Glomerular endothelial cell (primary cell): Measurements from ENCODE around the gene TMSB10. TPM values are rescaled to one million over a fixed set of nuclear protein-coding genes. Genes with fewer than 3 reads are reported as not detected.

ENCODE experiments used
- DNase-seq: peaks from one replicate; pipeline ENCODE4 v3.0.0-alpha.2; 2011; ENCODE audit warnings: low read depth, low spot score; ENCODE audit errors: extremely low read depth
- total RNA-seq: library from RNA; depleted of rRNA; stranded (reverse); fragments of >200 nt; gene quantifications from 2 replicates; pipeline ENCODE4 v1.2.3, GENCODE V29; 2015

The TMSB10 gene
- total RNA-seq, 1 donor from 2014 or later = 8,984 TPM

DNA sequence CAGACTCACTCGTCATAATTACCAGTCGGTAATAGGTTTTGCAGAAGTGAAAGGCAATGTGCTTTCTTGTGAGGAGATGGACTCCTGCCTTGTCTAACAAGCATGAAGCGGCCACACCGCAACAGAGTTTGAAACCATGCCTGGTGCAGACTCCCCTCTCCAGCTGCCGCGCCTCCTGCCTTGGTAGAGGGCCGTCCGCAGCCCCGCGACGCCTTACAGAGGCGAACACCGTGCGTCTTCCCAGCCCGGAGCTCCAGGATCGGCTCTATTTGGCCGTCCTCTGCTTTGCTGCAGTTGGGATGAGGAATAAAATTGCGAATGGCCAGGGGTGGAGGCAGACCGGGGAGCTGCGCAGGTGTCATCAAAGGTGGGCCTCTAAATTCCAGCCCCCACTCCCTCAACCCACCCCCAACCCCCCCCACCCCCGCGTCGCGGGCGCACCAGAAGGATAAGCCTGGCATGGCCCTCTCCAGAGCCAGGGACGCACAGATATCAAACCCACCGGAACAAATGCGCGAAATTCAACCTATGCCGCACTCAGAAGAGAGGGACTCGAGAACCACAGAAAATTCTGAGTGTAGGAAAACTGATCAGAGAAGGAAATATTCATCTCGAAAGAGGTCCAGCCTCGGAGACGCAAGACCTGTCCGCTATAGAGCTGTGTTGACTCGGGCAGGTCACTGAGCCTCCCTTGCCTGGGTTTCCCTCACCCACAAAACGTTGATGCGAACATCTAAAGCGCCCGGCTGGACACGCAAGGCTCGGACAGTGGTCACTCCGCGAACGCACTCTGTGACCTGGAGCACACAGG lies 25.7 kb upstream of the TMSB10 start:
- DNase-seq = no peak

DNA sequence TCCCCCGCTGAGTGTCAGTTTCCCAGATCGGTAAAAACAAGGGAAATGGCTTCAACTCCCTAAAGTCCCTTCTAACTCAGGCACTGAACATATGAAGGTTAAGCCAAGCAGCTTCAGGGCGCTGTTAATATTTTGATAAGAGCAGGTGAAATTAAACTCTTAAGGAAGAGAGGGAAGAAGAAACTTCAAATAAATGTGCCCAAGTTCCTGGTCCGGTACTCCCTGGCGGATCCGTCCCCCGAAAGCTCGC lies 25.1 kb upstream of the TMSB10 start:
- no peak for DNase-seq

DNA sequence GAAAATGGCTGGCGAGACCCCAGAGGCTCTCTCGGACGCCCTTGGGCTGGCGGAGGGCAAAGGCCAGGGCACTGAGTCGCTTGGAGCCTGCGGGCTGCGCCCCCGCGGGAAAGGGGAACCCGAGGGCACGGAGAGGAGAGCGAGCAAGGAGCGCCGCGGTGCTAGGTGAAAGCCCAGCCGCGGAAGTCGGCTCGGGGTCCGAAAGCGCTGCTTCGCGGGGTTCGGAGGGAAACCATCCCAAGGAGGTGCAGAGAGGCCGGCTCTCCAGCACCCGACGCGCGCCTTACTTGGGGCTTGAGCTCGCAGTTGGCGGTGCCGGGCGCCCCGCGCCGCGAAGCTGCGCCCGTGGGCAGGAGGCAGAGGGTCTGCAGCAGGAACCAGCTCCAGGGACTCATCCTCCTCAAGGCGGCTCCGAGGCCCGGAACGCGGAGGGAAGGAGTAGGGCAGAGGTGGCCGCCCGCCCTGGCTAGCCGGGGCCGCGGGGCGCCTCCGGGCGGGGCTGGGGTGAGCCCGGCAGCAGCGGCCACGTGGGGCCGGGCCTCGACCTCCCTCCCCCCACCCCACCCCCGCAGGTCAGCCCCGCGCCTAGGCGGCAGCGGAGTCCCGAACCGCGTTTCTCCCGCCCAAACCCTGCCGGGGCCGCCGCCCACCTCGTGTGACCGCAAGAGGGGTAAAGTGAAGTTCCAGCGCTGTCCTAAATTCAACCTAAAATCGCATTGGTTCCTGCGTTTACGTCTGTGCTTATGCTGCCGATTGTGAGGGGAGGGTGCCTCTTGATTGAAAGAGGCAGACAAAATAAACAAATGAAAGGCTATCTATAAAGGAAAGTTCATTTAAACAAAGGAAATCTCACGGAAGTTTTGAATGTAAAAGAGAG lies 24.6 kb upstream of the TMSB10 start, which contains the start of gene TRABD2A:
Gene TRABD2A, minus strand, starts transcription at position 440 of the 877 bp plus-strand sequence. Its CDS starts 45 bp downstream, at position 395.
- DNase-seq = no peak

DNA sequence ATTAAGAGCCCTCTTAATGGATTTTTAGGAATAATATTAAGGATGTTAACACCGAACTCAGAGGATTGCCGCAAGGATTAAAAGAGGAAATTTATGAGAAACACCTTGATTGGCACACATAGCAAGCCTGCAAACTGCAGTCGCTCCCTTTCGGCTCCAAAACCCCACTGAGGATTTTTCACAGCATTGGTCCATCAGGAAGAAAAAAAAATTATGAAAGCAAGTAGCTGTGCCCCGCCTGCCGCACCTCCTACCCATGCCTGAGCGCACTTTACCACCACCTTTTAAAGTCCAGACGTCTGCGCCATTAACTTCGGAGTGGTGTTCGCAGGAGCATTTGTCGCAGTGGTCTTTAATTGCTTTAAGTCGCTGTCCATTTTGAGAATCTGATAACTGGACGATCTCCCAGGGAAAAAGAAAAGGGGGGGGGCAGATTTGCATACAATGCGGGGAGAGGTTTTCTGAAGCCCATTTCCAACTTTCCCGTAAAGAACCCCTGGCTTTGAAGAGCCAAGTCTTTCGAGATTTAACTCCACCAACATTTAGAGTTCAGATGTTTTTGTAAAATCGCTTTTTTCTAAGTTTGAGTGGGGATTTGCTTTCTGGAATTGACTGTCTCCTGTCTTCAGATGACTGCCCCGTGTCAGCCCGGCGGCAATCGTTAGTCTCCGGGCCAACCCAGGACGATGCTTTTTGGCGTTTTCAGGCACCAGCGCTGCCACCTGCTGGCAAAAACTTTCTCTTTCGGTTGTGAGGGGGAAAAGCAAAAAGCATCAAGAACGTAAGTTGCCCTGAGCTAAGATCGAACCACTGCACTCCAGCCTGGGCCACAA lies 23.7 kb upstream of the TMSB10 start:
- peak; percentile 50 for DNase-seq

DNA sequence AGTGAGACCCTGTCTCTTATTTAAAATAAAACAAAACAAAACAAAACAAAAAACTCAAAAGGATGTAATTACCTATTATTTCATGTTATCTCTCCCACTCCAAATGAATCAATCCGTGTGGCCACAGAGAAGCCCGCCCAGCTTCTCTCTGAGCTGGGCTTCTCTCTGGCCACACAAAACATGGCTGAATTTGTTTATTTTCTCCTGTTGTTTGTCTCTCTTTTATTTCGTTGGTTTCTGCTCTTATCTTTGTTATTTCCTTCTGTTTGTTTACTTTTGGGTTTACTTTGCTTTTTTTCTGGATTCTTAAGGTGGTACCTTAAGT lies 23.1 kb upstream of the TMSB10 start:
- no peak for DNase-seq

DNA sequence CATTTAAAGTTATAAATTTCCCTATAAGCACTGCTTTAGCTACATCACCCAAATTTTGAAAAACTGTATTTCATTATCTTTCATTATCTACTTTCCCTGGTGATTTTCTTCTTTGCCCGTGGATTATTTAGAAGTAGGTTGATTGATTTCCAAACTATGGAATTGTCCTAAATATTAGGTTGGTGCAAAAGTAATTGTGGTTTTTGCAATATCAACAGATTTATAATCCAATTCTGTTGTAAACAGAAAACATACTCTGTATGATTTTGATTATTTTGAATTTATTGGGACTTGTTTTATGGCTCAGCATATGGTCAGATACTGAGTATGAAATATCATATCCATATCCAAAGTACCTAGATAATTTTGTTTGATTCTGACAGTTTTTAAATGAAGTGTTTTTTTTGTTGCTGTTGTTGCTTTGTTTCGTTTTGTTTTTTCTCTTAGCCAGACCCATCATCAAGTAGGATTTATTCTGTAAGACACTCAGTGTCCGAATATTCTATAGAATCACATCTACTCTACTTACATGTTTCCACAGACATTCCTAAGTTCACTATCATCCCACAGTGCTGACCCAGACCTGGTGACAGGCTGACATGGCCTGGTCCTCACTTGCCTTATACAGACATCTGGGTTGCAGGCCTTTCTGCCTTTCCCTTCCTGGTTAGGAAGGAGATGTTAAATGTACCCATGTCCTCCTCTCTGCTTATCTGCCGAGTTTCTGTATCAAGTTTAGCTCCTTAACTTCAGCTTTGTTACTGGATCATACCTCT lies 22.5 kb upstream of the TMSB10 start:
- DNase-seq = no peak

DNA sequence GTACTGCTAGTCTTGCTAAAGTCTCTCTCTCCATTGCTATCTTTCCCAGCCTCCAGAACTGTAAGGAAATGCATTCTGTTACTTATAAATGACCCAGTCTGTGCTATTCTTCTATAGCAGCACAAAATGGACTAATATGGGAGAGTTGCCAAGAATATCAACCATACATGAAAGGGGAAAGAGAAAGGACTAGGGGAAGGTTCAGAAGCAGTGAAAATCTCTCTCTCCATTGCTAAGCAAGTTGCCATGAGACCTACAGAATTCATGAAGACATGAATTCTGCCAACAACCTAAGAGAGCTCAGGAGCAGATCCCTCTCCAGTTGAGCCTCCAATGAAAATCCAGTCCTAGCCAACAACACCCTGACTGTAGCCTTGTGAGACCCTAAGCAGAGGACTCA lies 21.0 kb upstream of the TMSB10 start:
- no peak for DNase-seq

DNA sequence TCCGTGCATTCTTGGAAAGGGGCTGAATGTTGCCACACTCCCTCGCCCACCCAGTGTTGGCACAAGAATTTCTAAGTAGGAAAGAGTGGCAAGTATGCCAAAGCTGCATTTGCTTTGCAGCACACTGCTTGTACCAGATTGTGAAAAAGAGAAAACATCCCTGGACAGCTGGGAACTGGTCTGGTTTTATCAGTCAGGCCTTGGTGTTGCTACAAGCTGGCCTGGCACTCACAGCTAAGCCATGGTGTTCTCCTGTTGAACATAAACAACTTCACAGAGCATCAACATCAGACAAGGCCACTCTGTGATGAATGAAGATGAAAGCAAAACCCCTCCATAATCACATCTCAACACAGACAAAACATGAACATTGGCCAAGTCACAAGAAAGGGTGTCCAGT lies 20.3 kb upstream of the TMSB10 start:
- DNase-seq = no peak

DNA sequence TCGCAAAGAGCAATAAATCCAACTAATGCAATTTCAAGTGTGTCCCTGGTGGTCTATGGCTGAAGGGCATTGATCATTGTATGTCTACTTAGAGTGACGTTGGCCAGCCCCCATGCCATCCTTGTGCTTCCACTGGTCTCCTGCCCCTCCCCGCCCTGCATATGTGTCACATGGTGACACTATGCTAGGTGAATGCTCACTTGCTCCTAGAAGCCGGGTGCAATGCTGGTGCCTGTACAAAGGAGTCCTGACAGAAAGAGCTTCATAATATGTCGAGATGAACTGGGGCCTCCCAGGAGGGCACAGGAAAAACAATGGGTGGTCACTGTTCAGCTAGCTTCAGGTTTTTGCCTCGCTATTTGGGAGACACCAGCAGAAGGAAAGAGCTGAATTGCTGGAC lies 18.7 kb upstream of the TMSB10 start:
- DNase-seq = no peak

DNA sequence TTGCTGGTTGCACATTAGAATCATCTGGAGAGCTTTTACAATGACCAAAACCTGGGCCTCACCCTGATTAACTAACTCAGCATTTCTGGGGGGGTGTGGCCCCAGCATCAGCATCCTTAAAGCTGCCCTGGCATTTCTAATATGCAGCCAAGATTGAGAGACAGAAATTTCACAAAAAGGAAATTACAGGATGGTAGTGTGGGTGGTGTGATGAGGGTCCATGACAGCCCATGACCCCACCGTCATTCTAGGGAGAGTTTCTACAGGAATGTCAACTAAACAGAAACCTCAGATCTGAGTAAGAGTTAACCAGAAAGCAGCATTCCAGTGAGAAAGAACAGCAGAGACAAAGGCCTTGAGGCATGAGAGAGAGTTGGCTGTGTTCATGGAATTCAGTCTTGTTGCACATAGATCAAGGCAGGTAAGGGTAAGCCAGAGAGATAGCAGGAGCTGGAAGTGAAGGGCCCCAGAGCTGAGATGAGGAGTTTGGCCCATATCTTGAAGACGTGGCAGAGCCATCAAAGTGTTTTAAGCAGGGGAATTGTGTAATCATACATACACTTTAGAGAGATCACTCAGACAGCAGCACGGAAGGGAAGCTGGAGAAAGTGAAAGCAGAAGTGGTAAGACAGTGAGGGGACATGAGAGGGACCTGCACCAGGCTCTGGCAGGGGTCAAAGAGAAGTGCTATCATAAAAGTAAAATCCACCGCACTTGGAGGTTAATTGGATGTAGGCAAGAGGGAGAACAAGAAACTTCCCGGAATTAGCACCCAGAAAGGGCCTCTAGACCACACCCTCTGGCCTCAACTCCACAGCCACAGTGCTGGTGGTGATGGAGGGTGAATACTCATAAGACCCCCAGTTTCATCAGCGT lies 16.8 kb upstream of the TMSB10 start:
- no peak for DNase-seq

DNA sequence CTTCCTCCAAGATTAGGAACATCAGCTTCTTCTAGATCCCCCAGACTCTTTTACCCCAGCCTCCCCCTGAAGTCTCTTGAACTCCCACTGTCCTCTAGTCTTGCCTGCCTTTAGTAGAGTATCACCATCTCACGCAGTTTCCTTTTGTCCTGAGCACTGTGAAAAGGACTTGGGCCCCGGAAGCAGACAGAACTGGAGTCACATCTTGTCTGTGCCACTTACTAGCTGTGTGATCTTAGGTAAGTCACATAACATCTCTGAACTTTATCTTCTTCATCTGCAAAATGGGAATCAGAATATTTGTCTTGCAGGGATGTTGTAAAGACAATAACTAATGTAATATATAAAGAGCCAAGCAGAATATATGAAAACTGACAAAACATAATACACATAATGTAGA lies 16.1 kb upstream of the TMSB10 start:
- no peak for DNase-seq

DNA sequence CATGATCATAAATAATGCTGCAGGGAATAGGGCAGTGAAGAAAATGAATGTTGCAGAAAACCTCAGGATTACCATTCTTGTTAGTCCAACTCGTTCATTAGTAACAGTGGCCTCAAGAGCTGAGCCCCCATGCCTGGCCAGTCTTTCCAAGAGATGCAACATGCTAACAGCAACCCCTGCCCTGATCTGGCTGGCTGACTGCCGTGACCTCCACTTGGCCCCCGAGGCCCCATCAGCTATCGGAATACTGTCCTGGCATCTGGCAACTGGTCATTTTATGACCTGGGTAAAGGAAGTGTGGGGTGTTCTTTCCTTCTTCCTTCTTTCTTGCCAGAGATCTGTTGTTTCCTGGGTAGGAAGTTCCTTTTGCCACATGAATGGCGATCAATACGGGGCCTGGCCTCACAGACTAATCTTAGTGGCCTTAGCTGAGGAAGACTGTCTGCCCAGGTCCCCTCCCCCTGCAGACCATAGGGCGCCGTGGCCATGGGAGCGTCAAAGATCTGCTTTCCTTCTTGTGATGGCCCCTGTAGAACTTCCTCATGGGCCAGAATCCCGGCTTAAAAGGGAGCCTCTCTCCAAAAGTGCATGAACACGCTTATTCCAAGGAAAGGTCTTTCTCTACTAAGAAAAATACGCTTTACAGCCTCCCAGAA lies 14.0 kb upstream of the TMSB10 start:
- no peak for DNase-seq

DNA sequence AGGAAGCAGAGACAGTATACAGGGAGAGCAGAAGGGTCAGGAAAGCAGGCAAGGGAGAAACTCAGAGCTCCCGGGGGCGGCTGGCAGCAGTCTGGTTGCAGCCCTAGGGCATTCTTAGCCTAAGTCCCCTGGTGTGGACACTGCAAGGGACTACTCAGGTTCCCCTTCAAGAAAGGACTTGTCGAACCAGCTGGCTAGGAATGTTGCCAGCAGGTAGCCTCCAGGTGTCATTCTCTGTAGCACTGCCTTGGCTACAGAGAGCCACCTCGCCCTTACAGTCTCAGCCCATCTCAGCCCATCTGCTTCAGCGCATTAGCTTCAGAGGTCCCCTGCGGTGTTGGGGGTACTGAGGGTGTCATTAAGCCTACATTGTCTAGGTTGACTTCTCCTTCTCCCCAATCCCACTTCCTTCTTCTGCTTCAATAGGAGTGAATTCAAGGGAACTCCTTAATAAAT lies 11.3 kb upstream of the TMSB10 start:
- DNase-seq = no peak

DNA sequence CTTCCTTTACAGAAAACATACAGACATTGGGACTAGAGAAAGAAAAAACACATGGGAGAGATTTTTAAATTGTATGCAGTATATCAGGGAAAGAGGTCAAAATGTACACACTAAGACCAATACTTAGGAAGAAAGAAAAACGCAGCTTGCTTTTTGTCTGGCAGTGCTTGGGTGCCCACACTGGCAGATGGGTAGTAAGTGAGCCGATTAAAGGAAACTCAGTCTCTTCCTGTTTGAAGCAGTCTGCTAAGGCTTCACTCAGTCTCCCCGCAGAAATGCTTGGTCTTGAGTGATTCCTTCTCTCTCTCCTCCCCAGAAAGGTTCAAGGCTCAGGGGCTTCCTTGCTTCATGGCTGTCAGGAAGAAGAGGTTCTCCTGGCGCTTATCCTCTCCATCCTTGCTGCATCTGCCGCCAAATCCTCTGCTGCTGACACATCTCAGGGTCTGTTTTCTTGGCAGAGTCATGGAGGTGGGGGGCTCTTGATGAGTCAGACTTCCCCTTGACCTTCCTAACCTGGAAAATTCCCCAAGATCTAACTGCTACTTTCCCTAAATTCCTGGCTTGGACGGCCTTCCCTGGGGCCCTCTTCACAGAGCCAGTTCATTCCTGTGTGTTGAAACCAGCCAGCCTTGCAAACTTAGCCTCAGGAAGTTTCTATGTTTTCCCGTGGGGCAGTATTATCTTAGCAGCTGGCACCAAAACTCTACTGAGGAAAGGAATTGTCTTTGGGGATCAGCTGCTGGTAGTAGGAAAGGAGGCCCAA lies 10.5 kb upstream of the TMSB10 start:
- DNase-seq = no peak

DNA sequence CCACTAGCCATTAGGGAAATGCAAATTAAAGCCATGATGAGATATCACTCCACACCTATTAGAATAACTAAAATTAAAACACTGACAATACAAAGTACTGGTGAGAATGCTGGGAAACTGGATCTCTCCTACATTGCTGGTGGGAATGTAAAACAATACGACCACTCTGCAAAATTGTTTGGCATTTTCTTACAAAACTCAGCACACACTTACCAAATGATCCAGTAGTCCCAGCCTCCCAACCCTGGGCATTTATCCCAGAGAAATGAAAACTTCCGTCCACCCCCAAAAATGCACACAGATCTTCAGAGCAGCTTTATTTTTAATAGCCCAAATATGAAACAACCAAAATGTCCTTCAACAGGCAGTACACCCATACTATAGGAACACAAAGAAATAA lies 8.9 kb upstream of the TMSB10 start:
- DNase-seq = no peak

DNA sequence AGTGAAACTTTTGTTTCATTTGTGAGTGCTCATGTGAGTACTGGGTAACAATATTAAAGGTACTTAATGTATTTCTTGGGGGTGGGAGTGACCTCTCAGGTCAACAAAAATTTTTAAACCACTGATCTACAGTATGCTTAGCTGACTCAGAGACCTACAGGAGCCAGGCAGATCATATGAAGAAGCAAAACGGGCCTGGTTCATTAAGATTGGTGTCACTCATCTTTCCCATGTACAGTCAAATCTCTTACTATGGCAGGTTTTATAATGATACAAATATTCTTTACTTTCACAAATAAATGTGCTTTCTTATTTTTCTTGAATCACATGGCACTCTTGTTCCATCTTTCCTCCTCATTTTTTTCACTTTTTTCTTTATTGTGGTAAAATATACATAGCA lies 7.7 kb upstream of the TMSB10 start:
- no peak for DNase-seq

DNA sequence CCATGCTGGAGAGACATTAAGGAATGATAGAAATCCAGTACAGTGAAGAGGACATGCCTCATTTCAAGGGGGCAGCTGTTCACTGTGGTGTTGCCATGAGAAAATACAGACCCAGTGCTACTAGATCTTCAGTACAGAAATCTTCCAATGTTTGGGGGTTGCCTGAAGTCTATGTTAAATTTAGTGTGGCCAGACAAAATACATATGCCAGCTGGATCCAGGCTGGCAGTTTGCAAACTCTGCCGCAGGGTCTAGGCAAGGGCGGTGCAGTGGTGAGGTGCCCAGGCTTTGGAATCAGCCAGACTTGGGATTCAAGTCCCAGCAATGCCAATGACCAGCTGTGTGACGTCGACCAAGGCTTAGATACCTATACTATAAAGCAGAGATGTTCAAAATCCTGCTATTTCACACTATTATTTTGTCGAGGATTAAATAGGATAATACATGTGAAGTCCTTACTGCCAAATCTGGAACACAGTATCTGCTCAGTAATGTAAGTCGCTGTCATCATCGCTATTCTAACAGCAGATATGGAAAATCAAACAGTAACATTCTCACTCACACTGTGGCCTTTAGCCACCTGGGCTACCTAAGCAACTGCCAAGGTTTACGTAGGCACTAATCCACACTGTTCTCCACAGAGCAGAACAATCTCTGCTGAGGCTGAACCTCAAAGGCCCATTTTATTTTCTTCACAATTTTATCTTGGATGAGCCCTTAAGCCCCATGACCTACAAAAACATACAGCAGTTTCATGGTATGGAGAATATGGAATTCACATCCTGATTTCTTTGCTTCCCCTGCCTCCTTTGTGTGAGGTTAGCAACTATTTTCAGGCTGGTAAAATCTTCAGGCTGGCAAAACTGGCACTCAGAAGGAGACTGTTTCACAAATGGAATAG lies 5.9 kb upstream of the TMSB10 start:
- DNase-seq = no peak
